Endothelial cell of umbilical vein (primary cell): Measurements from ENCODE around the gene KAT2B. TPM values are rescaled to one million over a fixed set of nuclear protein-coding genes. Genes with fewer than 3 reads are reported as not detected.
A peak's percentile ranks its signal among the peaks of the same experiment; 100 is the strongest.

Source experiments
- BruUV-seq: library from RNA; stranded (reverse); fragments of 400-500 nt; replicated peaks from 2 replicates; lab custom pipeline; 2021; lab: Mats Ljungman, UMichigan
- CTCF ChIA-PET: fragments of 300-600, 350-600 bp; sonication (Branson Sonifier 250); formaldehyde crosslinking; loops from one replicate; lab custom pipeline; 2021; ENCODE audit warnings: antibody characterized with exemption, inconsistent platforms; lab: Charles Lee
- POLR2A ChIA-PET: fragments of 300-600, 350-600 bp; sonication (Branson Sonifier 250); formaldehyde crosslinking; loops from one replicate; lab custom pipeline; 2021; ENCODE audit warnings: antibody characterized with exemption, inconsistent platforms; lab: Charles Lee
- DNase-seq: peaks from one replicate; pipeline ENCODE4 v3.0.0-alpha.2; 2011; ENCODE audit warnings: low read depth, low spot score
- FAIRE-seq: peaks from 2 replicates; lab custom pipeline; 2011; peaks lifted over from hg19 to GRCh38; lab: Jason Lieb, UNC
- H2AFZ ChIP-seq: 2 replicates; pipeline ENCODE4 v1.6.0; 2012; ENCODE audit warnings: low read depth, low read length, control low read depth, inconsistent platforms
- H3K27ac ChIP-seq: 2 replicates; pipeline ENCODE4 v1.5.1; 2011; ENCODE audit warnings: low read depth, mild to moderate bottlenecking, control low read depth, low read length, moderate library complexity; ENCODE audit not compliant: insufficient read depth
- H3K27me3 ChIP-seq, 2 experiments: 2 replicates each; pipeline versions ENCODE4 v1.6.0 to v1.6.1; 2011; ENCODE audit warnings: low read length in 2 of 2, mixed read lengths in 1 of 2; ENCODE audit not compliant: control insufficient read depth in 2 of 2, insufficient read depth in 2 of 2
- H3K36me3 ChIP-seq, 2 experiments: 2 replicates in 1 of 2; 3 replicates in 1 of 2; pipeline ENCODE4 v1.5.1; 2011; ENCODE audit warnings: low read length in 2 of 2, mild to moderate bottlenecking in 1 of 2, moderate library complexity in 1 of 2; ENCODE audit not compliant: control insufficient read depth in 2 of 2, insufficient read depth in 2 of 2; ENCODE audit errors: extremely low read depth in 1 of 2
- H3K4me1 ChIP-seq: 3 replicates; pipeline ENCODE4 v1.5.1; 2011; ENCODE audit warnings: mild to moderate bottlenecking, low read length; ENCODE audit not compliant: control insufficient read depth, insufficient read depth; ENCODE audit errors: extremely low read depth
- H3K4me2 ChIP-seq: 2 replicates; pipeline ENCODE4 v1.6.1; 2011; ENCODE audit warnings: low read length, control low read depth, mixed read lengths; ENCODE audit not compliant: insufficient read depth
- H3K4me3 ChIP-seq, 3 experiments: fragments of 200-600 bp in 1 of 3; sonication (generic), shearing (Covaris generic) in 1 of 3; replicated peaks in 1 of 3; 2 replicates each; pipeline ENCODE4 v1.5.1; 2011 to 2016; ENCODE audit warnings: control low read depth in 3 of 3, low read length in 3 of 3, mild to moderate bottlenecking in 2 of 3, inconsistent platforms in 1 of 3, low read depth in 1 of 3, moderate library complexity in 1 of 3; ENCODE audit not compliant: insufficient read depth in 1 of 3
- H3K79me2 ChIP-seq: 2 replicates; pipeline ENCODE4 v1.6.0; 2012; ENCODE audit warnings: low read length, inconsistent platforms; ENCODE audit not compliant: control insufficient read depth, insufficient read depth
- H3K9ac ChIP-seq: replicated peaks from 2 replicates; pipeline ENCODE3; 2011; ENCODE audit warnings: low read length, control low read depth; ENCODE audit not compliant: insufficient read depth; ENCODE audit errors: extremely low read depth
- H3K9me1 ChIP-seq: replicated peaks from 3 replicates; pipeline ENCODE4 v1.6.0; 2011; ENCODE audit warnings: mild to moderate bottlenecking, low read length; ENCODE audit not compliant: control insufficient read depth, insufficient read depth; ENCODE audit errors: extremely low read depth
- H3K9me3 ChIP-seq: replicated peaks from 2 replicates; pipeline ENCODE4 v1.5.1; 2012; ENCODE audit warnings: low read length, inconsistent platforms; ENCODE audit not compliant: control insufficient read depth, insufficient read depth
- H4K20me1 ChIP-seq: replicated peaks from 2 replicates; pipeline ENCODE3; 2011; ENCODE audit warnings: mild to moderate bottlenecking, low read length; ENCODE audit not compliant: control insufficient read depth, insufficient read depth; ENCODE audit errors: extremely low read depth
- CTCF ChIP-seq, 2 donors: IDR thresholded peaks; 1 replicate in 1 of 2; 2 replicates in 1 of 2; pipeline ENCODE4 v1.5.1; 2011; ENCODE audit warnings: low read length in 2 of 2, mild to moderate bottlenecking in 2 of 2, moderate library complexity in 2 of 2, control low read depth in 1 of 2, inconsistent platforms in 1 of 2, low read depth in 1 of 2; ENCODE audit not compliant: insufficient read depth in 1 of 2; ENCODE audit errors: extremely low read depth in 1 of 2
- EZH2 ChIP-seq: IDR thresholded peaks from 2 replicates; pipeline ENCODE4 v1.6.1; 2012; ENCODE audit warnings: borderline replicate concordance, low read depth, mild to moderate bottlenecking, moderate library complexity, low read length, inconsistent platforms; ENCODE audit not compliant: severe bottlenecking
- FOS ChIP-seq: IDR thresholded peaks from 2 replicates; pipeline ENCODE4 v1.6.1; 2011; ENCODE audit warnings: mild to moderate bottlenecking, low read length, moderate library complexity, borderline replicate concordance; ENCODE audit not compliant: insufficient read depth
- GATA2 ChIP-seq: IDR thresholded peaks from 2 replicates; pipeline ENCODE4 v1.7.0; 2011; ENCODE audit warnings: low read depth, mild to moderate bottlenecking, moderate library complexity, mixed read lengths, low read length; ENCODE audit not compliant: insufficient read length, insufficient read depth
- JUN ChIP-seq: IDR thresholded peaks from 2 replicates; pipeline ENCODE4 v1.6.1; 2011; ENCODE audit warnings: borderline replicate concordance, low read depth; ENCODE audit not compliant: insufficient read length, insufficient read depth
- MAX ChIP-seq: IDR thresholded peaks from 2 replicates; pipeline ENCODE4 v1.6.1; 2011; ENCODE audit not compliant: insufficient read depth, insufficient read length
- MYC ChIP-seq: IDR thresholded peaks from one replicate; pipeline ENCODE4 v1.6.1; 2011; ENCODE audit warnings: mild to moderate bottlenecking, low read depth, low read length
- POLR2A ChIP-seq: IDR thresholded peaks from 2 replicates; pipeline ENCODE4 v1.6.1; 2012; ENCODE audit warnings: low read depth, mild to moderate bottlenecking, control low read depth, low read length
- POLR2AphosphoS5 ChIP-seq: IDR thresholded peaks from 2 replicates; pipeline ENCODE4 v1.6.1; 2012; ENCODE audit warnings: low read depth, mild to moderate bottlenecking, control low read depth, low read length, moderate library complexity; ENCODE audit not compliant: insufficient read depth
- dilution Hi-C: fragments of 300-500 bp; cut with MboI; formaldehyde crosslinking; loops from one replicate; pipeline ENCODE4 v1.15.0; 2019; ENCODE audit warnings: low sequenced_read_pairs; ENCODE audit not compliant: extremely low pct_ligation_motif_present
- intact Hi-C: fragments of 100-400 bp; cut with micrococcal nuclease; formaldehyde crosslinking; loops from one replicate; pipeline ENCODE4 v1.10.0; 2022
- polyA plus RNA-seq, 4 experiments: library from polyadenylated mRNA; depleted of rRNA in 3 of 4; stranded (reverse) in 3 of 4; unstranded in 1 of 4; fragments of >200 nt; gene quantifications; 2 replicates each; pipeline versions ENCODE4 v1.2.1 to v1.2.3, GENCODE V29; 2011 to 2012; ENCODE audit warnings: missing spikeins in 1 of 4
- total RNA-seq: library from RNA; stranded (reverse); gene quantifications from 2 replicates; pipeline ENCODE4 v1.2.3, GENCODE V29; 2021

The KAT2B gene
- total and polyA plus RNA-seq, 2 donors (not counting 3 experiments of a cell fraction or from before 2014, with no cell fraction given), result 2.6 to 11.0 TPM

DNA sequence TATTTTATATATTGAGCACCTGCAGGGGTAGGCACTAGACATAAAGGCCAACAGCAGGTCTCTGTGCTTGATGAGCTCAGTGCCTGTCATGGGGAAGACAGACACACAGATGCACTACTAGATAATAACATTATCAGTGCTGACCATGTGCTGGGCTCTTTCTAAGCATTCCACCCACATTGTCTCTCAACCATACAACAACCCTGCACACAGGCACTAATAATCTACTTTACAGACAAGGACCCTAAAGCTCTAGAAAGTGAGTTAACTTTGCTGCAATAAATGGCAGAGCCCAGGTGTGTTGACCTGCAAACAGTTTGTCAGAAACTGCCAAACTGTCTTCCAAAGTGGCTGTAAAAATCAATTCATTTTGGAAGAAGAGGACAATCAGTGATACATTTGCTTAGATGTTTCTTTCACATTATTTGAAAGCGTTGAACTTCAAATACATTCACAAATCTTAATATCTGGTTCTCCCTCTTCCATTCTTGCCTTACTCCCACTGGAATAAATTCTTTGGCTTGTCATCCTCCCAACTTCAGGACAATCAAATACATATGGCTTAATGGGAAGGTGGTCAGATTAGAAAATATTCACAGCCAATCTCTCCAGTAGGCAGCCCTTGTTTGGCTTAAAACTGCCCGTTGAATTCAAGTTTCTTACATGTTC is 17.2 kb upstream of the KAT2B start:
- no peaks in the 10 kb centered on the region for H3K27me3 ChIP-seq
- intact Hi-C loops, result loop anchor here (1.0 kb wide), 2 partner anchors 16 to 134 kb away; no protein-coding TSS in a partner anchor
- H3K9ac ChIP-seq, result no peak overlapping the region
- H3K36me3 ChIP-seq, result no peaks in the 10 kb centered on the region
- no peaks in the 10 kb centered on the region for H4K20me1 ChIP-seq
- dilution Hi-C loops, result no loop called here
- ChIA-PET POLR2A (no interaction called here), CTCF (interaction anchor here (1.2 to 2.1 kb wide), 3 partner anchors 7 to 34 kb away, joined by 3 to 11 read pairs (median 5); partner anchors contain the start of gene KAT2B)
- DNase-seq (peak; percentile 11), FAIRE-seq (no peak)
- H3K79me2 ChIP-seq, result no peaks in the 10 kb centered on the region
- H2AFZ ChIP-seq, result peak overlapping the region; percentile 59
- H3K9me3 ChIP-seq, result no peaks in the 10 kb centered on the region
- TF ChIP-seq POLR2A (no peak), FOS (no peak), MAX (no peak), JUN (no peak), GATA2 (no peak), MYC (no peak), POLR2AphosphoS5 (no peak), CTCF (IDR thresholded peaks at IDR 0.05; ENCODE audit: extremely low read depth in 1 of 2, insufficient read depth in 1 of 2, low read depth in 1 of 2, low read length in 2 of 2) (no peak), EZH2 (no peak)
- no peak overlapping the region for H3K4me2 ChIP-seq
- no TSS peak for BruUV-seq
- peak overlapping the region; percentile 13 for H3K27ac ChIP-seq
- peaks cover 21% of the 10 kb centered on the region for H3K4me1 ChIP-seq
- no peak overlapping the region for H3K4me3 ChIP-seq
- no peaks in the 10 kb centered on the region for H3K9me1 ChIP-seq
